ENCODE results near the gene PODXL2.

DNA sequence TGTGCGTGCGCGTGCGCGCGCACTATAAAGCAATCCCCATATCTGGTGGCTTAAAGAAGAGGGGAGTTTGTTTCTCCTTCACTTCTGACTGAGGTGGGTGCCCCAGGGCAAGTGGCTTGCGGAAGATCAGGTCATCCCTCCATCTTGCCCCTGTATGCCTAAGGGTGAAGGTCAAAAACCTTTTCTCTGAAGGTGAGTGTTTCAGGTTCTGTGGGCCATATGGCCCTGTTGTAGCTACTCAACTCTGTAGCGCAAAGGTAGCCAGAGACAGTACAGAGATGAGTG lies 49.3 kb downstream of the PODXL2 start:
- TF ChIP-seq CTCF (IDR thresholded peaks at IDR 0.05) (no peak), POLR2A (IDR thresholded peaks at IDR 0.05) (no peak)
